HL-60 (cell line): ENCODE data around the gene USH2A.

Experiments used
- DNase-seq, 2 experiments: peaks; one replicate each; pipeline ENCODE4 v3.0.0-alpha.2; 2010 to 2020; ENCODE audit warnings: low read depth in 1 of 2, low spot score in 1 of 2
- H3K27ac ChIP-seq: fragments of 250-450 bp; sonication (Bioruptor Pico); replicated peaks from 2 replicates; pipeline ENCODE4 v1.5.1; 2020; ENCODE audit warnings: mild to moderate bottlenecking, moderate library complexity
- H3K27me3 ChIP-seq: fragments of 250-450 bp; sonication (Bioruptor Pico); 2 replicates; pipeline ENCODE4 v1.5.1; 2021; ENCODE audit warnings: mild to moderate bottlenecking, moderate library complexity; ENCODE audit not compliant: insufficient read depth, poor library complexity, severe bottlenecking
- H3K4me3 ChIP-seq: replicated peaks from 2 replicates; pipeline ENCODE4 v1.5.1; 2011; ENCODE audit warnings: mild to moderate bottlenecking, control low read depth, low read length; ENCODE audit not compliant: insufficient read depth
- CTCF ChIP-seq: IDR thresholded peaks from one replicate; pipeline ENCODE4 v1.5.1; 2011; ENCODE audit warnings: low read length, control low read depth, inconsistent platforms; ENCODE audit not compliant: insufficient read depth
- GABPA ChIP-seq: IDR thresholded peaks from 2 replicates; pipeline ENCODE4 v1.6.1; 2012; ENCODE audit warnings: low read depth
- POLR2AphosphoS5 ChIP-seq: IDR thresholded peaks from 2 replicates; pipeline ENCODE4 v1.6.1; 2012; ENCODE audit warnings: low read depth
- SPI1 ChIP-seq: IDR thresholded peaks from 2 replicates; pipeline ENCODE4 v1.6.1; 2012; ENCODE audit warnings: low read depth, mild to moderate bottlenecking, borderline replicate concordance
- TF ChIP-seq, protein P1 (sequence below): IDR thresholded peaks from 2 replicates; pipeline ENCODE4 v1.6.1; 2012; ENCODE audit warnings: low read depth; ENCODE audit not compliant: insufficient replicate concordance

The USH2A gene

DNA sequence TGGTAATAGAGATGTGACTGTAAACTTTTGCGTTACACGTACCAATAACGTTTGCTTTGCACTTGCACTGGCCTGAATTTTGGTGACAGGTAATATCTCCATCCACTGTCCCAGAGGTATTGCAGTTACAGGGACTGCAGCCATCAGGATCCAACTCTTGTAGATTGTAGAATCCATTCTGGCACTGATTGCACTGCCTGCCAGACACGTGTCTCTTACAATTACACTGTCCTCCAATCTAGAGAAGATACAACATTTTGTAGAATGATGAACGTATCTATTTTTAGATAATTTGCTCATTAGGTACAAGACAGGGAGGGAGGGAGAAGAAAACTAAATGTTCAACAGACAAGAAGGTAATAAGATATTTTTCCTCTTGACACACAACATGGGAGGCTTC is 172.4 kb downstream of the USH2A start:
- TF ChIP-seq POLR2AphosphoS5 (no peak), CTCF (no peak), SPI1 (no peak)
- TF ChIP-seq, protein P1, sequence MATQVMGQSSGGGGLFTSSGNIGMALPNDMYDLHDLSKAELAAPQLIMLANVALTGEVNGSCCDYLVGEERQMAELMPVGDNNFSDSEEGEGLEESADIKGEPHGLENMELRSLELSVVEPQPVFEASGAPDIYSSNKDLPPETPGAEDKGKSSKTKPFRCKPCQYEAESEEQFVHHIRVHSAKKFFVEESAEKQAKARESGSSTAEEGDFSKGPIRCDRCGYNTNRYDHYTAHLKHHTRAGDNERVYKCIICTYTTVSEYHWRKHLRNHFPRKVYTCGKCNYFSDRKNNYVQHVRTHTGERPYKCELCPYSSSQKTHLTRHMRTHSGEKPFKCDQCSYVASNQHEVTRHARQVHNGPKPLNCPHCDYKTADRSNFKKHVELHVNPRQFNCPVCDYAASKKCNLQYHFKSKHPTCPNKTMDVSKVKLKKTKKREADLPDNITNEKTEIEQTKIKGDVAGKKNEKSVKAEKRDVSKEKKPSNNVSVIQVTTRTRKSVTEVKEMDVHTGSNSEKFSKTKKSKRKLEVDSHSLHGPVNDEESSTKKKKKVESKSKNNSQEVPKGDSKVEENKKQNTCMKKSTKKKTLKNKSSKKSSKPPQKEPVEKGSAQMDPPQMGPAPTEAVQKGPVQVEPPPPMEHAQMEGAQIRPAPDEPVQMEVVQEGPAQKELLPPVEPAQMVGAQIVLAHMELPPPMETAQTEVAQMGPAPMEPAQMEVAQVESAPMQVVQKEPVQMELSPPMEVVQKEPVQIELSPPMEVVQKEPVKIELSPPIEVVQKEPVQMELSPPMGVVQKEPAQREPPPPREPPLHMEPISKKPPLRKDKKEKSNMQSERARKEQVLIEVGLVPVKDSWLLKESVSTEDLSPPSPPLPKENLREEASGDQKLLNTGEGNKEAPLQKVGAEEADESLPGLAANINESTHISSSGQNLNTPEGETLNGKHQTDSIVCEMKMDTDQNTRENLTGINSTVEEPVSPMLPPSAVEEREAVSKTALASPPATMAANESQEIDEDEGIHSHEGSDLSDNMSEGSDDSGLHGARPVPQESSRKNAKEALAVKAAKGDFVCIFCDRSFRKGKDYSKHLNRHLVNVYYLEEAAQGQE: no peak
- H3K4me3 ChIP-seq: no peak overlapping the region

DNA sequence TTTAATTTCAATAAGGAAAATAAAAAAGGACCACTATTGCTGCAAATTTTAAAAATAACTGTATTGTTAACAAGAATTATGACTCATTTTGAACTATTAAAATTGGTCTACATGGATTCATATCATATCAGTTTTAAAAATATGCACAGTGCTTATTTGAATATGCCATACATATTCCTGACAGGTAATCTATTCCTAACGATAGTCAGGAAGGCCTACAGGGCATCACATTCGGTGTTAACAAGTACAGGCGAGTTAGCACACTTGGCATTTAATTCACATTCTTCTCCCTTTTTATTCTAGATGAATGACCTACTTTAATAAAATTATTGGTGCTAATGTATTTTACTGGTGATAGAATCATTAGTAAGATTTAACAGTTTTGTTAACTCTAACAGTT is 174.6 kb downstream of the USH2A start:
- TF ChIP-seq CTCF: no peak
- no peak for TF ChIP-seq GABPA
- no peak for TF ChIP-seq POLR2AphosphoS5
- TF ChIP-seq SPI1: no peak
- TF ChIP-seq, protein P1: no peak
- no peaks in the 10 kb centered on the region for H3K27me3 ChIP-seq
- H3K27ac ChIP-seq: no peak overlapping the region
- H3K4me3 ChIP-seq: no peak overlapping the region
- no peak for DNase-seq

More for the DNA sequence above, 172.4 kb downstream of the USH2A start:
- Histone ChIP-seq H3K27me3 (no peaks in the 10 kb centered on the region), H3K27ac (no peak overlapping the region)
- DNase-seq: no peak

DNA sequence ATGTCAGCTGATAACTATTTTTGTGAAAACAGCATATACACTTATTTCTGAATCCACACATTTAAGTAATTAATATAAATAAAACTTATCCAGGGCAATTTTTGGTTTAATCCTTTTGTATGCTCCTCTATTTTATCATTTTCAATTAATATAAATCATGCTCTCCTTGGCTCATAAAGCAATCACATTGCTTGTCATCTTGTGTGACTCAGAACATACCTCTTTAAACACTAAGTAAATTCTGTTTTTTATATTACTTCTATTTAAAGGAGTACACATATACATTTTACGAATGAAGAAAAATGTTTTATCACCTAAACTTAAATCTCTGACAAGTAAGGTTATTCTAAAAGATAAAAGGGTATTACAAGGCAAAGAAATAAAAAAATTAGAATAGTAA is 175.3 kb downstream of the USH2A start:
- no peak overlapping the region for H3K27ac ChIP-seq
- no peak for DNase-seq
- no peaks in the 10 kb centered on the region for H3K27me3 ChIP-seq
- no peak for TF ChIP-seq POLR2AphosphoS5
- TF ChIP-seq, protein P1: no peak
- no peak for TF ChIP-seq CTCF
- TF ChIP-seq GABPA: no peak
- TF ChIP-seq SPI1: no peak
- no peak overlapping the region for H3K4me3 ChIP-seq
